ENCODE data around the gene SYNGAP1.

Gene SYNGAP1

DNA sequence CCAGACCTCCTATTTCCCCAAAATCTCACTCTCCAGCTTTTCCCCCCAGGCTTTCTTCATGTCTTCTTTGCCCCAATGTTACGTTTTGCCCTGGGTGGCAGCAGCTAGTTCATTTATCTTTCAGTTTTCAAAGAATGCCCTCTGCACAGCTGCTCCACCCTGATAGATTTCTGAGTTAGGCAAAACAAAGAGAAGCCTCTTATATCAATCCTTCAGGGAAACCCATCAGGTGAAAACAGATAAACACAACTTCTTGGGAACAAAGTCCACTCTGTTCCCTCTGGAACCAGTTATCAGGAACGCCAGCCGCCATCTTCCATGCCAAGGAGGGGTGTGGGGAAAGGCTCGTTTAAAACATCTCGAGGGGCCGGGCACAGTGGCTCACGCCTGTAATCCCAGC, 68.5 kb downstream of the SYNGAP1 start:
- no peaks in the 10 kb centered on the region for H3K27me3 ChIP-seq (ENCODE audit: insufficient read depth, low read depth)

DNA sequence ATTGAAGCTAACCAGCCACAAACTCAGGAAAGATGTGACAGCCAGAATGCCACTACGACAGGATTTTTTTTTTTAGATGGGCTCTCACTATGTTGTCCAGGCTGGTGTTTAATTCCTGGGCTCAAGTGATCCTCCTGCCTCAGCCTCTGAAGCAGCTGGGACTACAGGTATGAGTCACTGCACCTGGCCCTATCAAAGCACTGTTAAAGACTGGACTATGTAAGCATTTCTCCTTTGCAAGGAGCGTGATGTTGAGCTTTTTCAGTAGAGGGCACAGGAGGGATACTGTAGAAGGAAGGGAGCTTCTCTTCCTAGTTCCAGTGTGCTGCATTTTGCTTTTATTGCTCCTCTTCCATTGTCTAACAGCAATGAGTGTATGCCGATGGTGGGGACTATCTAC, 70.3 kb downstream of the SYNGAP1 start:
- Histone ChIP-seq H3K4me1 (ENCODE audit: low read depth, poor library complexity, severe bottlenecking) (no peaks in the 10 kb centered on the region), H2AFZ (ENCODE audit: low read depth) (no peak overlapping the region), H4K20me1 (ENCODE audit: insufficient read depth) (no peaks in the 10 kb centered on the region), H3K27me3 (ENCODE audit: insufficient read depth, low read depth) (no peaks in the 10 kb centered on the region), H3K9ac (no peak overlapping the region), H3K36me3 (ENCODE audit: insufficient read depth) (no peaks in the 10 kb centered on the region), H3K4me3 (IDR thresholded peaks at IDR 0.05; ENCODE audit: insufficient read depth, low read depth, low read length) (no peak overlapping the region), H3K27ac (no peak overlapping the region), H3K79me2 (ENCODE audit: insufficient read depth, low read depth) (no peaks in the 10 kb centered on the region), H3K4me2 (no peak overlapping the region)
- TF ChIP-seq, protein P1, sequence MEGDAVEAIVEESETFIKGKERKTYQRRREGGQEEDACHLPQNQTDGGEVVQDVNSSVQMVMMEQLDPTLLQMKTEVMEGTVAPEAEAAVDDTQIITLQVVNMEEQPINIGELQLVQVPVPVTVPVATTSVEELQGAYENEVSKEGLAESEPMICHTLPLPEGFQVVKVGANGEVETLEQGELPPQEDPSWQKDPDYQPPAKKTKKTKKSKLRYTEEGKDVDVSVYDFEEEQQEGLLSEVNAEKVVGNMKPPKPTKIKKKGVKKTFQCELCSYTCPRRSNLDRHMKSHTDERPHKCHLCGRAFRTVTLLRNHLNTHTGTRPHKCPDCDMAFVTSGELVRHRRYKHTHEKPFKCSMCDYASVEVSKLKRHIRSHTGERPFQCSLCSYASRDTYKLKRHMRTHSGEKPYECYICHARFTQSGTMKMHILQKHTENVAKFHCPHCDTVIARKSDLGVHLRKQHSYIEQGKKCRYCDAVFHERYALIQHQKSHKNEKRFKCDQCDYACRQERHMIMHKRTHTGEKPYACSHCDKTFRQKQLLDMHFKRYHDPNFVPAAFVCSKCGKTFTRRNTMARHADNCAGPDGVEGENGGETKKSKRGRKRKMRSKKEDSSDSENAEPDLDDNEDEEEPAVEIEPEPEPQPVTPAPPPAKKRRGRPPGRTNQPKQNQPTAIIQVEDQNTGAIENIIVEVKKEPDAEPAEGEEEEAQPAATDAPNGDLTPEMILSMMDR (conservative IDR thresholded peaks at IDR 0.05; ENCODE audit: low read depth, low read length), result no peak

More for the DNA sequence above, 68.5 kb downstream of the SYNGAP1 start:
- TF ChIP-seq, protein P1 (conservative IDR thresholded peaks at IDR 0.05; ENCODE audit: low read depth, low read length), result no peak
- H4K20me1 ChIP-seq (ENCODE audit: insufficient read depth), result no peaks in the 10 kb centered on the region
- H2AFZ ChIP-seq (ENCODE audit: low read depth), result no peak overlapping the region
- no peak overlapping the region for H3K9ac ChIP-seq
- H3K4me3 ChIP-seq (IDR thresholded peaks at IDR 0.05; ENCODE audit: insufficient read depth, low read depth, low read length), result no peak overlapping the region
- no peak overlapping the region for H3K27ac ChIP-seq
- no peak overlapping the region for H3K4me2 ChIP-seq
- H3K4me1 ChIP-seq (ENCODE audit: low read depth, poor library complexity, severe bottlenecking), result no peaks in the 10 kb centered on the region
- H3K79me2 ChIP-seq (ENCODE audit: insufficient read depth, low read depth), result no peaks in the 10 kb centered on the region
- no peaks in the 10 kb centered on the region for H3K36me3 ChIP-seq (ENCODE audit: insufficient read depth)

DNA sequence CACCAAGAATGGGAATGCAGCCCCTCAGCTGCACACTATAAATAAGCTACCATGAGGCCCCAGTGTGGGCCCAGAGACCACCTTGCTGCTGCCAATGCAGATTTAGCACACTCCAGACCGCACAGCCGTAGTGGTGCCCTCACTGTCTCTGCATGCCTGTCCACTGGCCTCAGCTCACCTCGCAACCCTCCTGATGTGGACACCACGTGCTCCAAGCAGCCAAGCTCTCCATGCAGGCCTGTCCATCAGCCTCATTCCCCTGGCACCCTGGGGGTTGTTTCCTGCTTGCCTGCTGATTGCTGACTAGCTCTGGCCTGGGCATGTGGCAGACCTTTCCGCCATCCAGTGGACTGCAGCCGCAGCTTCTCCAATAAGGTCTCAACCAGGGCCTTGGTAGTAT, 70.8 kb downstream of the SYNGAP1 start:
- Histone ChIP-seq H3K9ac (no peak overlapping the region), H4K20me1 (ENCODE audit: insufficient read depth) (no peaks in the 10 kb centered on the region), H3K4me2 (no peak overlapping the region), H3K36me3 (ENCODE audit: insufficient read depth) (no peaks in the 10 kb centered on the region), H3K4me1 (ENCODE audit: low read depth, poor library complexity, severe bottlenecking) (no peaks in the 10 kb centered on the region), H3K27ac (no peak overlapping the region), H3K79me2 (ENCODE audit: insufficient read depth, low read depth) (no peaks in the 10 kb centered on the region), H3K27me3 (ENCODE audit: insufficient read depth, low read depth) (no peaks in the 10 kb centered on the region), H3K4me3 (IDR thresholded peaks at IDR 0.05; ENCODE audit: insufficient read depth, low read depth, low read length) (no peak overlapping the region), H2AFZ (ENCODE audit: low read depth) (no peak overlapping the region)
- TF ChIP-seq, protein P1 (conservative IDR thresholded peaks at IDR 0.05; ENCODE audit: low read depth, low read length), result no peak

DNA sequence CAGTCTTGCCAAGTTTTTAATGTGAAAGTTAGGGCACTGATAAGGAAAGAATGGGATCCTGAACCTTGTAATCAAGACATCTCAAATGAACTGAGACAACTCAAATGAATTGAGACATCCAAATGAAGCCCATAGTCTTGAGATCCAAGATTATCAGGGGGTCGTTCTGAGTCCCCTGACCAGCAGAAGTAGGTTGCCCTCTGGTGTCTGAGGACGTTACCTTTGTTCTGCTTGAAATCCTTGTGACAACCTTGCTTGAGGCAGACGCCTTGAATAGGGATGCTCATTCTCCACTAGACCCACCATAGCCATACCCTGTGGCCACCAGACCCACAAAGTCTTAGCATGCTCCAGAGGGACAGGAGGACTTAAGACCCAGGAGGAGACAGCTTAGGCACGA, 72.2 kb downstream of the SYNGAP1 start:
- TF ChIP-seq, protein P1 (conservative IDR thresholded peaks at IDR 0.05; ENCODE audit: low read depth, low read length), result no peak
- Histone ChIP-seq H2AFZ (ENCODE audit: low read depth) (no peak overlapping the region), H3K27me3 (ENCODE audit: insufficient read depth, low read depth) (no peaks in the 10 kb centered on the region), H3K4me1 (ENCODE audit: low read depth, poor library complexity, severe bottlenecking) (no peaks in the 10 kb centered on the region), H3K4me2 (no peak overlapping the region), H4K20me1 (ENCODE audit: insufficient read depth) (no peaks in the 10 kb centered on the region), H3K9ac (no peak overlapping the region), H3K27ac (no peak overlapping the region), H3K79me2 (ENCODE audit: insufficient read depth, low read depth) (no peaks in the 10 kb centered on the region), H3K4me3 (IDR thresholded peaks at IDR 0.05; ENCODE audit: insufficient read depth, low read depth, low read length) (no peak overlapping the region), H3K36me3 (ENCODE audit: insufficient read depth) (no peaks in the 10 kb centered on the region)

All from KMS-11 (cell line).